Chondrocyte (in vitro differentiated cells): ENCODE data around the gene FMO4. TPM values are rescaled to one million over a fixed set of nuclear protein-coding genes. Genes with fewer than 3 reads are reported as not detected.
"Not testable (repeated sequence)": the region's sequence is repeated elsewhere in the genome, so short reads cannot be mapped to it uniquely, and the experiment has no call there.

Experiments
- DNase-seq: peaks from one replicate; pipeline ENCODE4 v3.0.0; 2021; ENCODE audit warnings: mixed read lengths, low spot score
- H3K27ac Mint-ChIP-seq: one replicate; pipeline ENCODE4 v1.8.0; 2021; ENCODE audit warnings: mild to moderate bottlenecking, moderate library complexity, mixed read lengths; ENCODE audit not compliant: unreplicated experiment
- H3K27me3 Mint-ChIP-seq: 2 replicates; pipeline ENCODE4 v1.8.0; 2021; ENCODE audit warnings: low read depth, mixed read lengths
- H3K36me3 Mint-ChIP-seq: 2 replicates; pipeline ENCODE4 v1.8.0; 2021; ENCODE audit warnings: low read depth, mixed read lengths
- H3K4me1 Mint-ChIP-seq: 2 replicates; pipeline ENCODE4 v1.8.0; 2021; ENCODE audit warnings: low read depth, mild to moderate bottlenecking, mixed read lengths
- H3K4me3 Mint-ChIP-seq: one replicate; pipeline ENCODE4 v1.8.0; 2021; ENCODE audit warnings: mild to moderate bottlenecking, moderate library complexity, mixed read lengths; ENCODE audit not compliant: unreplicated experiment
- H3K9me3 Mint-ChIP-seq: 2 replicates; pipeline ENCODE4 v1.8.0; 2021; ENCODE audit warnings: low read depth, mixed read lengths
- total RNA-seq: library from RNA; stranded (reverse); gene quantifications from 3 replicates; pipeline ENCODE4 v1.2.1, GENCODE V29; 2021
- TF ChIP-seq, protein P1 (sequence below): fragments of 200-600 bp; sonication (generic); IDR thresholded peaks from 2 replicates; pipeline ENCODE4 v1.5.0; 2021; ENCODE audit warnings: antibody characterized with exemption, mild to moderate bottlenecking, moderate library complexity

The FMO4 gene
- total RNA-seq, 1 donor from 2014 or later = 2.6 TPM

GRCh38 chr1:171381866-171382210 lies 67.9 kb downstream of the FMO4 start:
- Mint-ChIP-seq H3K27me3 (peaks cover 8% of the 10 kb centered on the region), H3K27ac (no peak overlapping the region)

GRCh38 chr1:171384496-171384895 lies 70.5 kb downstream of the FMO4 start:
- H3K4me3 Mint-ChIP-seq = no peak overlapping the region
- no peaks in the 10 kb centered on the region for H3K36me3 Mint-ChIP-seq
- TF ChIP-seq, protein P1, sequence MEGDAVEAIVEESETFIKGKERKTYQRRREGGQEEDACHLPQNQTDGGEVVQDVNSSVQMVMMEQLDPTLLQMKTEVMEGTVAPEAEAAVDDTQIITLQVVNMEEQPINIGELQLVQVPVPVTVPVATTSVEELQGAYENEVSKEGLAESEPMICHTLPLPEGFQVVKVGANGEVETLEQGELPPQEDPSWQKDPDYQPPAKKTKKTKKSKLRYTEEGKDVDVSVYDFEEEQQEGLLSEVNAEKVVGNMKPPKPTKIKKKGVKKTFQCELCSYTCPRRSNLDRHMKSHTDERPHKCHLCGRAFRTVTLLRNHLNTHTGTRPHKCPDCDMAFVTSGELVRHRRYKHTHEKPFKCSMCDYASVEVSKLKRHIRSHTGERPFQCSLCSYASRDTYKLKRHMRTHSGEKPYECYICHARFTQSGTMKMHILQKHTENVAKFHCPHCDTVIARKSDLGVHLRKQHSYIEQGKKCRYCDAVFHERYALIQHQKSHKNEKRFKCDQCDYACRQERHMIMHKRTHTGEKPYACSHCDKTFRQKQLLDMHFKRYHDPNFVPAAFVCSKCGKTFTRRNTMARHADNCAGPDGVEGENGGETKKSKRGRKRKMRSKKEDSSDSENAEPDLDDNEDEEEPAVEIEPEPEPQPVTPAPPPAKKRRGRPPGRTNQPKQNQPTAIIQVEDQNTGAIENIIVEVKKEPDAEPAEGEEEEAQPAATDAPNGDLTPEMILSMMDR = no peak
- no peaks in the 10 kb centered on the region for H3K4me1 Mint-ChIP-seq
- H3K9me3 Mint-ChIP-seq = peaks cover 3% of the 10 kb centered on the region
- peaks cover 8% of the 10 kb centered on the region for H3K27me3 Mint-ChIP-seq
- no peak overlapping the region for H3K27ac Mint-ChIP-seq
- no peak for DNase-seq

More at GRCh38 chr1:171381866-171382210, 67.9 kb downstream of the FMO4 start:
- DNase-seq = no peak
- TF ChIP-seq, protein P1 = no peak
- H3K4me1 Mint-ChIP-seq = no peaks in the 10 kb centered on the region
- peaks cover 3% of the 10 kb centered on the region for H3K9me3 Mint-ChIP-seq
- no peaks in the 10 kb centered on the region for H3K36me3 Mint-ChIP-seq
- no peak overlapping the region for H3K4me3 Mint-ChIP-seq

GRCh38 chr1:171389171-171389570 lies 75.2 kb downstream of the FMO4 start:
- no peak for DNase-seq
- no peak overlapping the region for H3K4me3 Mint-ChIP-seq
- no peaks in the 10 kb centered on the region for H3K9me3 Mint-ChIP-seq
- no peaks in the 10 kb centered on the region for H3K4me1 Mint-ChIP-seq
- H3K36me3 Mint-ChIP-seq = no peaks in the 10 kb centered on the region
- TF ChIP-seq, protein P1 = no peak
- no peak overlapping the region for H3K27ac Mint-ChIP-seq
- peaks cover 4% of the 10 kb centered on the region for H3K27me3 Mint-ChIP-seq

DNA sequence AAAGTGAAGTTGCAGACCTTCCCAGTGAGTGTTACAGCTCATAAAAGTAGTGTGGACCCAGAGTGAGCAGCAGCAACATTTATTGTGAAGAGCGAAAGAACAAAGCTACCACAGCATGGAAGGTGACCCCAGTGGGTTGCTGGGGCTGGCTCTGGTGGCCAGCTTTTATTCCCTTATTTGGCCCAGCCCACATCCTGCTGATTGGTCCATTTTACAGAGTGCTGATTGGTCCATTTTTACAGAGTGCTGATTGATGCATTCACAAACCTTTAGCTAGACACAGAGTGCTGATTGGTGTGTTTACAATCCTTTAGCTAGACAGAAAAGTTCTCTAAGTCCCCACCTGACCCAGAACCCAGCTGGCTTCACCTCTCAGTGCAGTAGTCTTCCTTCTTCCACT lies 76.8 kb downstream of the FMO4 start:
- H3K27me3 Mint-ChIP-seq, DNase-seq, H3K4me3 Mint-ChIP-seq, H3K36me3 Mint-ChIP-seq, H3K4me1 Mint-ChIP-seq, H3K9me3 Mint-ChIP-seq, H3K27ac Mint-ChIP-seq: not testable (repeated sequence)

Other genes starting within 250 kb of the FMO4 start
- 0.21 to 0.31 TPM (median 0.27 TPM) in 3 replicates for gene FMO3, start 223.3 kb upstream of the FMO4 start, total RNA-seq
- 0.24 to 0.87 TPM (median 0.55 TPM) in 3 replicates for gene FMO2, start 128.9 kb upstream of the FMO4 start, total RNA-seq
- gene FMO1, start 65.7 kb upstream of the FMO4 start, total RNA-seq = 0.65 to 3.5 TPM (median 0.87 TPM) in 3 replicates
- 131 to 153 TPM (median 146 TPM) in 3 replicates for gene PRRC2C, start 171.3 kb downstream of the FMO4 start, total RNA-seq